WTC11 (cell line): ENCODE results near the gene DNM3.

Experiments
- GRHL2 ChIP-seq: fragments of 250-450 bp; sonication (Bioruptor Pico); IDR thresholded peaks from 2 replicates; pipeline ENCODE4 v1.8.0; 2022; ENCODE audit warnings: mild to moderate bottlenecking, moderate library complexity; ENCODE audit not compliant: insufficient replicate concordance, severe bottlenecking
- NFE2L1 ChIP-seq: sonication (generic); formaldehyde crosslinking; IDR thresholded peaks from 2 replicates; pipeline ENCODE4 v1.8.1; 2023; ENCODE audit warnings: missing genetic modification reagents
- NR3C1 ChIP-seq: sonication (generic); formaldehyde crosslinking; conservative IDR thresholded peaks from 2 replicates; pipeline ENCODE4 v1.8.1; 2023; ENCODE audit warnings: low read depth, mild to moderate bottlenecking, missing genetic modification reagents
- ZNF121 ChIP-seq: sonication (generic); formaldehyde crosslinking; IDR thresholded peaks from 2 replicates; pipeline ENCODE4 v1.8.0; 2023; ENCODE audit warnings: missing genetic modification reagents
- TF ChIP-seq, protein P1 (sequence below): fragments of 200-600 bp; IDR thresholded peaks from 2 replicates; pipeline ENCODE4 v1.8.0; 2022; ENCODE audit warnings: antibody characterized with exemption
- TF ChIP-seq, protein P2 (sequence below): sonication (generic); formaldehyde crosslinking; IDR thresholded peaks from 2 replicates; pipeline ENCODE4 v1.8.1; 2023; ENCODE audit warnings: mild to moderate bottlenecking, missing genetic modification reagents, moderate library complexity
- TF ChIP-seq, protein P3 (sequence below): sonication (generic); formaldehyde crosslinking; IDR thresholded peaks from 2 replicates; pipeline ENCODE4 v1.8.0; 2022; ENCODE audit warnings: mild to moderate bottlenecking, missing genetic modification reagents
- TF ChIP-seq, protein P4 (sequence below): sonication (generic); formaldehyde crosslinking; IDR thresholded peaks from 2 replicates; pipeline ENCODE4 v1.8.1; 2023; ENCODE audit warnings: mild to moderate bottlenecking, missing genetic modification reagents, moderate library complexity
- TF ChIP-seq, protein P5 (sequence below): sonication (generic); formaldehyde crosslinking; IDR thresholded peaks from 2 replicates; pipeline ENCODE4 v1.8.1; 2022; ENCODE audit warnings: missing genetic modification reagents, borderline replicate concordance
- TF ChIP-seq, protein P6 (sequence below): sonication (generic); formaldehyde crosslinking; IDR thresholded peaks from 2 replicates; pipeline ENCODE4 v1.8.0; 2022; ENCODE audit warnings: missing genetic modification reagents
- TF ChIP-seq, protein P7 (sequence below): sonication (generic); formaldehyde crosslinking; conservative IDR thresholded peaks from 2 replicates; pipeline ENCODE4 v1.8.1; 2023; ENCODE audit warnings: mild to moderate bottlenecking, low read depth, missing genetic modification reagents, moderate library complexity

DNA sequence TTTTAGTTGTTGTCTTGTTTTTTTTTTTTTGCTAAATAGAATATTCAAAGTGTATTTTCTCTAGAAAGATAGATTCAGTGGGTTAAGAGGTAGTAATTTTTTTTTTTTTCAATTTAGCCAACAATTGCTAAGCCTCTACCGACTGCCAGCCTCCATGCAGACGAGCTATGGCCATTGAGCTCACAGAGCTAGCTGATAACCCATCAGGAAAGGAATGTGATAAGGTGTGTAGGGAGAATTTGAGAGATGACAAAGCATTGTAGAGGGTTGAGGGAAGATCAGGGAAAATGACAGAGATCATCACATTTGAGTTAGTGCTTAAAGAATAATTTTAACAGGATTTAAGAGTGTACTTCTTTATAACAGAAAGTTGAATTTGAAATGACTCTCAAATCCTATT lies 30.6 kb downstream of the DNM3 start:
- TF ChIP-seq, protein P1, sequence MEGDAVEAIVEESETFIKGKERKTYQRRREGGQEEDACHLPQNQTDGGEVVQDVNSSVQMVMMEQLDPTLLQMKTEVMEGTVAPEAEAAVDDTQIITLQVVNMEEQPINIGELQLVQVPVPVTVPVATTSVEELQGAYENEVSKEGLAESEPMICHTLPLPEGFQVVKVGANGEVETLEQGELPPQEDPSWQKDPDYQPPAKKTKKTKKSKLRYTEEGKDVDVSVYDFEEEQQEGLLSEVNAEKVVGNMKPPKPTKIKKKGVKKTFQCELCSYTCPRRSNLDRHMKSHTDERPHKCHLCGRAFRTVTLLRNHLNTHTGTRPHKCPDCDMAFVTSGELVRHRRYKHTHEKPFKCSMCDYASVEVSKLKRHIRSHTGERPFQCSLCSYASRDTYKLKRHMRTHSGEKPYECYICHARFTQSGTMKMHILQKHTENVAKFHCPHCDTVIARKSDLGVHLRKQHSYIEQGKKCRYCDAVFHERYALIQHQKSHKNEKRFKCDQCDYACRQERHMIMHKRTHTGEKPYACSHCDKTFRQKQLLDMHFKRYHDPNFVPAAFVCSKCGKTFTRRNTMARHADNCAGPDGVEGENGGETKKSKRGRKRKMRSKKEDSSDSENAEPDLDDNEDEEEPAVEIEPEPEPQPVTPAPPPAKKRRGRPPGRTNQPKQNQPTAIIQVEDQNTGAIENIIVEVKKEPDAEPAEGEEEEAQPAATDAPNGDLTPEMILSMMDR = no peak
- TF ChIP-seq, protein P2, sequence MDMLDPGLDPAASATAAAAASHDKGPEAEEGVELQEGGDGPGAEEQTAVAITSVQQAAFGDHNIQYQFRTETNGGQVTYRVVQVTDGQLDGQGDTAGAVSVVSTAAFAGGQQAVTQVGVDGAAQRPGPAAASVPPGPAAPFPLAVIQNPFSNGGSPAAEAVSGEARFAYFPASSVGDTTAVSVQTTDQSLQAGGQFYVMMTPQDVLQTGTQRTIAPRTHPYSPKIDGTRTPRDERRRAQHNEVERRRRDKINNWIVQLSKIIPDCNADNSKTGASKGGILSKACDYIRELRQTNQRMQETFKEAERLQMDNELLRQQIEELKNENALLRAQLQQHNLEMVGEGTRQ (CRISPR knock-in tag) = no peak
- no peak for TF ChIP-seq ZNF121 (CRISPR knock-in tag)
- TF ChIP-seq, protein P3, sequence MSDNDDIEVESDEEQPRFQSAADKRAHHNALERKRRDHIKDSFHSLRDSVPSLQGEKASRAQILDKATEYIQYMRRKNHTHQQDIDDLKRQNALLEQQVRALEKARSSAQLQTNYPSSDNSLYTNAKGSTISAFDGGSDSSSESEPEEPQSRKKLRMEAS (CRISPR knock-in tag) = no peak
- no peak for TF ChIP-seq NR3C1 (CRISPR knock-in tag)
- TF ChIP-seq, protein P4, sequence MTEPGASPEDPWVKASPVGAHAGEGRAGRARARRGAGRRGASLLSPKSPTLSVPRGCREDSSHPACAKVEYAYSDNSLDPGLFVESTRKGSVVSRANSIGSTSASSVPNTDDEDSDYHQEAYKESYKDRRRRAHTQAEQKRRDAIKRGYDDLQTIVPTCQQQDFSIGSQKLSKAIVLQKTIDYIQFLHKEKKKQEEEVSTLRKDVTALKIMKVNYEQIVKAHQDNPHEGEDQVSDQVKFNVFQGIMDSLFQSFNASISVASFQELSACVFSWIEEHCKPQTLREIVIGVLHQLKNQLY = no peak
- TF ChIP-seq, protein P5, sequence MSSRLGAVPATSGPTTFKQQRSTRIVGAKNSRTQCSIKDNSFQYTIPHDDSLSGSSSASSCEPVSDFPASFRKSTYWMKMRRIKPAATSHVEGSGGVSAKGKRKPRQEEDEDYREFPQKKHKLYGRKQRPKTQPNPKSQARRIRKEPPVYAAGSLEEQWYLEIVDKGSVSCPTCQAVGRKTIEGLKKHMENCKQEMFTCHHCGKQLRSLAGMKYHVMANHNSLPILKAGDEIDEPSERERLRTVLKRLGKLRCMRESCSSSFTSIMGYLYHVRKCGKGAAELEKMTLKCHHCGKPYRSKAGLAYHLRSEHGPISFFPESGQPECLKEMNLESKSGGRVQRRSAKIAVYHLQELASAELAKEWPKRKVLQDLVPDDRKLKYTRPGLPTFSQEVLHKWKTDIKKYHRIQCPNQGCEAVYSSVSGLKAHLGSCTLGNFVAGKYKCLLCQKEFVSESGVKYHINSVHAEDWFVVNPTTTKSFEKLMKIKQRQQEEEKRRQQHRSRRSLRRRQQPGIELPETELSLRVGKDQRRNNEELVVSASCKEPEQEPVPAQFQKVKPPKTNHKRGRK (CRISPR knock-in tag) = no peak
- TF ChIP-seq NFE2L1 = no peak
- TF ChIP-seq, protein P6, sequence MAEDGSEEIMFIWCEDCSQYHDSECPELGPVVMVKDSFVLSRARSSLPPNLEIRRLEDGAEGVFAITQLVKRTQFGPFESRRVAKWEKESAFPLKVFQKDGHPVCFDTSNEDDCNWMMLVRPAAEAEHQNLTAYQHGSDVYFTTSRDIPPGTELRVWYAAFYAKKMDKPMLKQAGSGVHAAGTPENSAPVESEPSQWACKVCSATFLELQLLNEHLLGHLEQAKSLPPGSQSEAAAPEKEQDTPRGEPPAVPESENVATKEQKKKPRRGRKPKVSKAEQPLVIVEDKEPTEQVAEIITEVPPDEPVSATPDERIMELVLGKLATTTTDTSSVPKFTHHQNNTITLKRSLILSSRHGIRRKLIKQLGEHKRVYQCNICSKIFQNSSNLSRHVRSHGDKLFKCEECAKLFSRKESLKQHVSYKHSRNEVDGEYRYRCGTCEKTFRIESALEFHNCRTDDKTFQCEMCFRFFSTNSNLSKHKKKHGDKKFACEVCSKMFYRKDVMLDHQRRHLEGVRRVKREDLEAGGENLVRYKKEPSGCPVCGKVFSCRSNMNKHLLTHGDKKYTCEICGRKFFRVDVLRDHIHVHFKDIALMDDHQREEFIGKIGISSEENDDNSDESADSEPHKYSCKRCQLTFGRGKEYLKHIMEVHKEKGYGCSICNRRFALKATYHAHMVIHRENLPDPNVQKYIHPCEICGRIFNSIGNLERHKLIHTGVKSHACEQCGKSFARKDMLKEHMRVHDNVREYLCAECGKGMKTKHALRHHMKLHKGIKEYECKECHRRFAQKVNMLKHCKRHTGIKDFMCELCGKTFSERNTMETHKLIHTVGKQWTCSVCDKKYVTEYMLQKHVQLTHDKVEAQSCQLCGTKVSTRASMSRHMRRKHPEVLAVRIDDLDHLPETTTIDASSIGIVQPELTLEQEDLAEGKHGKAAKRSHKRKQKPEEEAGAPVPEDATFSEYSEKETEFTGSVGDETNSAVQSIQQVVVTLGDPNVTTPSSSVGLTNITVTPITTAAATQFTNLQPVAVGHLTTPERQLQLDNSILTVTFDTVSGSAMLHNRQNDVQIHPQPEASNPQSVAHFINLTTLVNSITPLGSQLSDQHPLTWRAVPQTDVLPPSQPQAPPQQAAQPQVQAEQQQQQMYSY (CRISPR knock-in tag) = no peak
- no peak for TF ChIP-seq GRHL2 (CRISPR knock-in tag)
- TF ChIP-seq, protein P7, sequence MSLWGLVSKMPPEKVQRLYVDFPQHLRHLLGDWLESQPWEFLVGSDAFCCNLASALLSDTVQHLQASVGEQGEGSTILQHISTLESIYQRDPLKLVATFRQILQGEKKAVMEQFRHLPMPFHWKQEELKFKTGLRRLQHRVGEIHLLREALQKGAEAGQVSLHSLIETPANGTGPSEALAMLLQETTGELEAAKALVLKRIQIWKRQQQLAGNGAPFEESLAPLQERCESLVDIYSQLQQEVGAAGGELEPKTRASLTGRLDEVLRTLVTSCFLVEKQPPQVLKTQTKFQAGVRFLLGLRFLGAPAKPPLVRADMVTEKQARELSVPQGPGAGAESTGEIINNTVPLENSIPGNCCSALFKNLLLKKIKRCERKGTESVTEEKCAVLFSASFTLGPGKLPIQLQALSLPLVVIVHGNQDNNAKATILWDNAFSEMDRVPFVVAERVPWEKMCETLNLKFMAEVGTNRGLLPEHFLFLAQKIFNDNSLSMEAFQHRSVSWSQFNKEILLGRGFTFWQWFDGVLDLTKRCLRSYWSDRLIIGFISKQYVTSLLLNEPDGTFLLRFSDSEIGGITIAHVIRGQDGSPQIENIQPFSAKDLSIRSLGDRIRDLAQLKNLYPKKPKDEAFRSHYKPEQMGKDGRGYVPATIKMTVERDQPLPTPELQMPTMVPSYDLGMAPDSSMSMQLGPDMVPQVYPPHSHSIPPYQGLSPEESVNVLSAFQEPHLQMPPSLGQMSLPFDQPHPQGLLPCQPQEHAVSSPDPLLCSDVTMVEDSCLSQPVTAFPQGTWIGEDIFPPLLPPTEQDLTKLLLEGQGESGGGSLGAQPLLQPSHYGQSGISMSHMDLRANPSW (CRISPR knock-in tag) = no peak
